HepG2 (cell line): ENCODE measurements around the gene NSD2. TPM values are rescaled to one million over a fixed set of nuclear protein-coding genes. Genes with fewer than 3 reads are reported as not detected.

Experiments
- CERS6 ChIP-seq: sonication (generic); formaldehyde crosslinking; IDR thresholded peaks from 2 replicates; pipeline ENCODE4 v1.5.0; 2020; ENCODE audit warnings: missing genetic modification reagents
- FOXA1 ChIP-seq, 2 experiments: fragments of 450-650 bp in 1 of 2; sonication (generic) in 1 of 2; formaldehyde crosslinking in 1 of 2; IDR thresholded peaks; 2 replicates each; pipeline versions ENCODE4 v1.4.0 to v1.6.1; 2016 to 2020; ENCODE audit warnings: missing genetic modification reagents in 1 of 2
- KMT2B ChIP-seq: IDR thresholded peaks from 2 replicates; pipeline ENCODE4 v1.6.1; 2016; ENCODE audit warnings: missing genetic modification reagents, missing compliant biosample characterization
- MED13 ChIP-seq: sonication (generic); formaldehyde crosslinking; IDR thresholded peaks from 2 replicates; pipeline ENCODE4 v1.5.0; 2020; ENCODE audit warnings: missing genetic modification reagents
- MYPOP ChIP-seq: sonication (generic); formaldehyde crosslinking; IDR thresholded peaks from 2 replicates; pipeline ENCODE4 v1.8.1; 2023; ENCODE audit warnings: mild to moderate bottlenecking, moderate library complexity, missing genetic modification reagents
- RFXAP ChIP-seq: sonication (generic); formaldehyde crosslinking; IDR thresholded peaks from 2 replicates; pipeline ENCODE4 v1.4.0; 2020; ENCODE audit warnings: missing genetic modification reagents, borderline replicate concordance
- SAP130 ChIP-seq: IDR thresholded peaks from 2 replicates; pipeline ENCODE4 v1.6.1; 2016; ENCODE audit warnings: low read depth
- SP140L ChIP-seq: sonication (generic); formaldehyde crosslinking; IDR thresholded peaks from 2 replicates; pipeline ENCODE4 v1.4.0; 2020; ENCODE audit warnings: missing genetic modification reagents, borderline replicate concordance
- TSC22D2 ChIP-seq: sonication (generic); formaldehyde crosslinking; IDR thresholded peaks from 2 replicates; pipeline ENCODE4 v1.5.1; 2020; ENCODE audit warnings: missing genetic modification reagents, mild to moderate bottlenecking, borderline replicate concordance
- ZBTB2 ChIP-seq: sonication (generic); formaldehyde crosslinking; IDR thresholded peaks from 2 replicates; pipeline ENCODE4 v1.8.0; 2022; ENCODE audit warnings: low read depth, missing genetic modification reagents
- ZNF225 ChIP-seq: sonication (generic); formaldehyde crosslinking; IDR thresholded peaks from 2 replicates; pipeline ENCODE4 v1.4.0; 2020; ENCODE audit warnings: mild to moderate bottlenecking, missing genetic modification reagents
- ZNF296 ChIP-seq: sonication (generic); formaldehyde crosslinking; conservative IDR thresholded peaks from 2 replicates; pipeline ENCODE4 v1.5.0; 2020; ENCODE audit warnings: mild to moderate bottlenecking, missing genetic modification reagents
- ZNF337 ChIP-seq: sonication (generic); formaldehyde crosslinking; IDR thresholded peaks from 2 replicates; pipeline ENCODE4 v1.5.1; 2020; ENCODE audit warnings: missing genetic modification reagents, low read depth, mild to moderate bottlenecking, borderline replicate concordance
- ZNF530 ChIP-seq: sonication (generic); formaldehyde crosslinking; IDR thresholded peaks from 2 replicates; pipeline ENCODE4 v1.5.0; 2020; ENCODE audit warnings: low read depth, mild to moderate bottlenecking, missing genetic modification reagents
- ZNF543 ChIP-seq: sonication (generic); formaldehyde crosslinking; IDR thresholded peaks from 2 replicates; pipeline ENCODE4 v1.4.0; 2020; ENCODE audit warnings: mild to moderate bottlenecking, missing genetic modification reagents
- ZNF670 ChIP-seq: sonication (generic); formaldehyde crosslinking; IDR thresholded peaks from 2 replicates; pipeline ENCODE4 v1.8.0; 2022; ENCODE audit warnings: mild to moderate bottlenecking, missing genetic modification reagents, borderline replicate concordance
- polyA plus RNA-seq, 8 experiments: library from polyadenylated mRNA; depleted of rRNA in 3 of 8; stranded (reverse) in 7 of 8; unstranded in 1 of 8; fragments of >200 nt; fragmentation: Illumina TruSeq in 4 of 8; extraction: Trizol in 4 of 8; gene quantifications; 2 replicates each; pipeline versions ENCODE4 v1.2.1 to v1.2.3, GENCODE V29; 2011 to 2016; ENCODE audit warnings: low read depth in 4 of 8, missing spikeins in 1 of 8, mixed read lengths in 1 of 8; ENCODE audit not compliant: insufficient read depth in 1 of 8
- total RNA-seq, 5 experiments: library from RNA; depleted of rRNA; stranded (reverse); fragments of >200 nt; fragmentation: Illumina TruSeq; extraction: Trizol; gene quantifications; 2 replicates each; pipeline ENCODE4 v1.2.3, GENCODE V29; 2016; ENCODE audit warnings: low read depth in 1 of 5
- TF ChIP-seq, protein P1 (sequence below): IDR thresholded peaks from 2 replicates; pipeline ENCODE4 v1.4.0; 2020; ENCODE audit warnings: mild to moderate bottlenecking, missing genetic modification reagents
- TF ChIP-seq, protein P2 (sequence below): sonication (generic); formaldehyde crosslinking; IDR thresholded peaks from 2 replicates; pipeline ENCODE4 v1.4.0; 2020; ENCODE audit warnings: missing genetic modification reagents

The NSD2 gene
- total and polyA plus RNA-seq, 2 of the 13 experiments (the other 11 are each of a cell fraction or from before 2014, with no cell fraction given) = 22.0 to 65.9 TPM

DNA sequence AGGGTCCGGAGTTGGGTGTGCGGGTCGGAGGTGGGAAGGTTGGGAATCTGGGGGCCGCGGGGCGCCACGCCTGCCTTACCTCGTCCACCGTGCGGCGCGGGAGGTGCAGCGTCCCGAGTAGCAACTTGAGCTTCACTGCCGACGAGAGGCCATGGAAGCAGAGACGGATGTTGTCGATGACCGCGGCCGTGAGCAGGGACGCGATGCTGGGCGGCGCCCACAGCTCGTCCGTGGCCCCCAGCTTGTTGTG lies 137.4 kb downstream of the NSD2 start (continued):
- TF ChIP-seq ZBTB2 (CRISPR knock-in tag) (no peak), ZNF530 (CRISPR knock-in tag) (no peak), RFXAP (peak; percentile 63; the same call in 1 of the 2 replicates), CERS6 (CRISPR knock-in tag) (peak; percentile 53; the same call in 1 of the 2 replicates), SP140L (CRISPR knock-in tag) (no peak), MYPOP (CRISPR knock-in tag) (no peak), ZNF225 (CRISPR knock-in tag) (peak; percentile 50; the same call in 1 of the 2 replicates), TSC22D2 (CRISPR knock-in tag) (0 out of 2 replicates have a peak, but pooled peaks have one; percentile 33), ZNF296 (0 out of 2 replicates have a peak, but pooled peaks have one; percentile 25), ZNF337 (CRISPR knock-in tag) (no peak), FOXA1 (IDR thresholded peaks at IDR 0.05) (no peak), FOXA1 (CRISPR knock-in tag; IDR thresholded peaks at IDR 0.05) (peak; percentile 46; the same call in 1 of the 2 replicates), ZNF543 (CRISPR knock-in tag) (no peak), MED13 (CRISPR knock-in tag) (peak; percentile 23; the same call in 1 of the 2 replicates), SAP130 (CRISPR knock-in tag) (no peak), KMT2B (CRISPR knock-in tag) (no peak), ZNF670 (CRISPR knock-in tag) (no peak)
- TF ChIP-seq, protein P1, sequence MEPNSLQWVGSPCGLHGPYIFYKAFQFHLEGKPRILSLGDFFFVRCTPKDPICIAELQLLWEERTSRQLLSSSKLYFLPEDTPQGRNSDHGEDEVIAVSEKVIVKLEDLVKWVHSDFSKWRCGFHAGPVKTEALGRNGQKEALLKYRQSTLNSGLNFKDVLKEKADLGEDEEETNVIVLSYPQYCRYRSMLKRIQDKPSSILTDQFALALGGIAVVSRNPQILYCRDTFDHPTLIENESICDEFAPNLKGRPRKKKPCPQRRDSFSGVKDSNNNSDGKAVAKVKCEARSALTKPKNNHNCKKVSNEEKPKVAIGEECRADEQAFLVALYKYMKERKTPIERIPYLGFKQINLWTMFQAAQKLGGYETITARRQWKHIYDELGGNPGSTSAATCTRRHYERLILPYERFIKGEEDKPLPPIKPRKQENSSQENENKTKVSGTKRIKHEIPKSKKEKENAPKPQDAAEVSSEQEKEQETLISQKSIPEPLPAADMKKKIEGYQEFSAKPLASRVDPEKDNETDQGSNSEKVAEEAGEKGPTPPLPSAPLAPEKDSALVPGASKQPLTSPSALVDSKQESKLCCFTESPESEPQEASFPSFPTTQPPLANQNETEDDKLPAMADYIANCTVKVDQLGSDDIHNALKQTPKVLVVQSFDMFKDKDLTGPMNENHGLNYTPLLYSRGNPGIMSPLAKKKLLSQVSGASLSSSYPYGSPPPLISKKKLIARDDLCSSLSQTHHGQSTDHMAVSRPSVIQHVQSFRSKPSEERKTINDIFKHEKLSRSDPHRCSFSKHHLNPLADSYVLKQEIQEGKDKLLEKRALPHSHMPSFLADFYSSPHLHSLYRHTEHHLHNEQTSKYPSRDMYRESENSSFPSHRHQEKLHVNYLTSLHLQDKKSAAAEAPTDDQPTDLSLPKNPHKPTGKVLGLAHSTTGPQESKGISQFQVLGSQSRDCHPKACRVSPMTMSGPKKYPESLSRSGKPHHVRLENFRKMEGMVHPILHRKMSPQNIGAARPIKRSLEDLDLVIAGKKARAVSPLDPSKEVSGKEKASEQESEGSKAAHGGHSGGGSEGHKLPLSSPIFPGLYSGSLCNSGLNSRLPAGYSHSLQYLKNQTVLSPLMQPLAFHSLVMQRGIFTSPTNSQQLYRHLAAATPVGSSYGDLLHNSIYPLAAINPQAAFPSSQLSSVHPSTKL = no peak
- TF ChIP-seq, protein P2, sequence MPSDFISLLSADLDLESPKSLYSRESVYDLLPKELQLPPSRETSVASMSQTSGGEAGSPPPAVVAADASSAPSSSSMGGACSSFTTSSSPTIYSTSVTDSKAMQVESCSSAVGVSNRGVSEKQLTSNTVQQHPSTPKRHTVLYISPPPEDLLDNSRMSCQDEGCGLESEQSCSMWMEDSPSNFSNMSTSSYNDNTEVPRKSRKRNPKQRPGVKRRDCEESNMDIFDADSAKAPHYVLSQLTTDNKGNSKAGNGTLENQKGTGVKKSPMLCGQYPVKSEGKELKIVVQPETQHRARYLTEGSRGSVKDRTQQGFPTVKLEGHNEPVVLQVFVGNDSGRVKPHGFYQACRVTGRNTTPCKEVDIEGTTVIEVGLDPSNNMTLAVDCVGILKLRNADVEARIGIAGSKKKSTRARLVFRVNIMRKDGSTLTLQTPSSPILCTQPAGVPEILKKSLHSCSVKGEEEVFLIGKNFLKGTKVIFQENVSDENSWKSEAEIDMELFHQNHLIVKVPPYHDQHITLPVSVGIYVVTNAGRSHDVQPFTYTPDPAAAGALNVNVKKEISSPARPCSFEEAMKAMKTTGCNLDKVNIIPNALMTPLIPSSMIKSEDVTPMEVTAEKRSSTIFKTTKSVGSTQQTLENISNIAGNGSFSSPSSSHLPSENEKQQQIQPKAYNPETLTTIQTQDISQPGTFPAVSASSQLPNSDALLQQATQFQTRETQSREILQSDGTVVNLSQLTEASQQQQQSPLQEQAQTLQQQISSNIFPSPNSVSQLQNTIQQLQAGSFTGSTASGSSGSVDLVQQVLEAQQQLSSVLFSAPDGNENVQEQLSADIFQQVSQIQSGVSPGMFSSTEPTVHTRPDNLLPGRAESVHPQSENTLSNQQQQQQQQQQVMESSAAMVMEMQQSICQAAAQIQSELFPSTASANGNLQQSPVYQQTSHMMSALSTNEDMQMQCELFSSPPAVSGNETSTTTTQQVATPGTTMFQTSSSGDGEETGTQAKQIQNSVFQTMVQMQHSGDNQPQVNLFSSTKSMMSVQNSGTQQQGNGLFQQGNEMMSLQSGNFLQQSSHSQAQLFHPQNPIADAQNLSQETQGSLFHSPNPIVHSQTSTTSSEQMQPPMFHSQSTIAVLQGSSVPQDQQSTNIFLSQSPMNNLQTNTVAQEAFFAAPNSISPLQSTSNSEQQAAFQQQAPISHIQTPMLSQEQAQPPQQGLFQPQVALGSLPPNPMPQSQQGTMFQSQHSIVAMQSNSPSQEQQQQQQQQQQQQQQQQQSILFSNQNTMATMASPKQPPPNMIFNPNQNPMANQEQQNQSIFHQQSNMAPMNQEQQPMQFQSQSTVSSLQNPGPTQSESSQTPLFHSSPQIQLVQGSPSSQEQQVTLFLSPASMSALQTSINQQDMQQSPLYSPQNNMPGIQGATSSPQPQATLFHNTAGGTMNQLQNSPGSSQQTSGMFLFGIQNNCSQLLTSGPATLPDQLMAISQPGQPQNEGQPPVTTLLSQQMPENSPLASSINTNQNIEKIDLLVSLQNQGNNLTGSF (CRISPR knock-in tag) = 0 out of 2 replicates have a peak, but pooled peaks have one; percentile 61
